CD14-positive monocyte (primary cell): ENCODE results near the gene ARHGEF11. TPM values are rescaled to one million over a fixed set of nuclear protein-coding genes. Genes with fewer than 3 reads are reported as not detected.

ENCODE experiments used
- DNase-seq, 3 donors: peaks; one replicate each; pipeline ENCODE4 v3.0.0-alpha.2; 2011 to 2022
- H2AFZ ChIP-seq: 2 replicates; pipeline ENCODE4 v1.6.0; 2012; ENCODE audit warnings: mild to moderate bottlenecking, low read depth, low read length, inconsistent platforms; ENCODE audit not compliant: insufficient read depth, poor library complexity, severe bottlenecking
- H3K27ac ChIP-seq, 2 donors: 1 replicate in 1 of 2; 2 replicates in 1 of 2; pipeline ENCODE4 v1.5.1; 2012 to 2013; ENCODE audit warnings: low read length in 2 of 2, control low read depth in 1 of 2, inconsistent platforms in 1 of 2, low read depth in 1 of 2, mild to moderate bottlenecking in 1 of 2
- H3K27me3 ChIP-seq, 2 donors: one replicate each; pipeline versions ENCODE4 v1.6.0 to v1.6.1; 2011 to 2013; ENCODE audit warnings: low read length in 2 of 2; ENCODE audit not compliant: control insufficient read depth in 2 of 2, insufficient read depth in 2 of 2
- H3K36me3 ChIP-seq, 2 donors: replicated peaks in 1 of 2; 1 replicate in 1 of 2; 2 replicates in 1 of 2; pipeline versions ENCODE4 v1.5.1 to v1.6.1; 2012 to 2013; ENCODE audit warnings: low read length in 2 of 2, control low read depth in 1 of 2, inconsistent platforms in 1 of 2, mild to moderate bottlenecking in 1 of 2; ENCODE audit not compliant: insufficient read depth in 2 of 2, control insufficient read depth in 1 of 2
- H3K4me1 ChIP-seq, 2 donors: 1 replicate in 1 of 2; 2 replicates in 1 of 2; pipeline versions ENCODE4 v1.5.1 to v1.6.1; 2012 to 2013; ENCODE audit warnings: low read length in 2 of 2, control low read depth in 1 of 2, inconsistent platforms in 1 of 2, mild to moderate bottlenecking in 1 of 2, moderate library complexity in 1 of 2; ENCODE audit not compliant: insufficient read depth in 2 of 2, control insufficient read depth in 1 of 2
- H3K4me2 ChIP-seq: replicated peaks from 2 replicates; pipeline ENCODE3; 2012; ENCODE audit warnings: low read length, moderate library complexity, mild to moderate bottlenecking; ENCODE audit not compliant: poor library complexity, severe bottlenecking; ENCODE audit errors: extremely low read depth
- H3K4me3 ChIP-seq, 3 experiments: fragments of 200-600 bp in 1 of 3; sonication (generic) in 1 of 3; replicated peaks in 1 of 3; 1 replicate in 2 of 3; 2 replicates in 1 of 3; pipeline ENCODE4 v1.5.1; 2011 to 2013; ENCODE audit warnings: low read length in 3 of 3, mild to moderate bottlenecking in 3 of 3, control low read depth in 2 of 3, low read depth in 2 of 3, inconsistent platforms in 1 of 3, moderate library complexity in 1 of 3
- H3K79me2 ChIP-seq: 2 replicates; pipeline ENCODE4 v1.6.0; 2012; ENCODE audit warnings: mild to moderate bottlenecking, control low read depth, inconsistent platforms, low read length, moderate library complexity; ENCODE audit not compliant: insufficient read depth
- H3K9ac ChIP-seq: 2 replicates; pipeline ENCODE4 v1.6.0; 2017; ENCODE audit warnings: low read length, mild to moderate bottlenecking; ENCODE audit not compliant: insufficient read depth, poor library complexity, severe bottlenecking
- H3K9me3 ChIP-seq, 2 donors: replicated peaks in 1 of 2; 1 replicate in 1 of 2; 2 replicates in 1 of 2; pipeline versions ENCODE4 v1.5.1 to v1.6.1; 2012 to 2013; ENCODE audit warnings: low read length in 2 of 2, control low read depth in 1 of 2; ENCODE audit not compliant: control insufficient read depth in 1 of 2, insufficient read depth in 1 of 2
- H4K20me1 ChIP-seq: 2 replicates; pipeline ENCODE4 v1.6.0; 2012; ENCODE audit warnings: mild to moderate bottlenecking, low read length, control low read depth, moderate library complexity; ENCODE audit not compliant: insufficient read depth
- H3K27ac Mint-ChIP-seq, 7 donors: one replicate each; pipeline ENCODE4 v1.8.0; 2020; ENCODE audit warnings: mild to moderate bottlenecking in 7 of 7, mixed read lengths in 7 of 7, moderate library complexity in 6 of 7, inconsistent platforms in 2 of 7
- H3K27me3 Mint-ChIP-seq, 3 donors: one replicate each; pipeline ENCODE4 v1.8.0; 2021 to 2022; ENCODE audit warnings: low read depth in 3 of 3, mild to moderate bottlenecking in 3 of 3, mixed read lengths in 3 of 3, moderate library complexity in 3 of 3, inconsistent platforms in 1 of 3
- H3K36me3 Mint-ChIP-seq, 2 donors: one replicate each; pipeline ENCODE4 v1.8.0; 2020; ENCODE audit warnings: mixed read lengths in 2 of 2, inconsistent platforms in 1 of 2, mild to moderate bottlenecking in 1 of 2
- H3K4me1 Mint-ChIP-seq: one replicate; pipeline ENCODE4 v1.8.0; 2020; ENCODE audit warnings: mild to moderate bottlenecking, mixed read lengths
- H3K4me3 Mint-ChIP-seq, 2 donors: one replicate each; pipeline ENCODE4 v1.8.0; 2020; ENCODE audit warnings: mild to moderate bottlenecking in 2 of 2, mixed read lengths in 2 of 2, moderate library complexity in 1 of 2
- H3K9me3 Mint-ChIP-seq, 7 donors: one replicate each; pipeline ENCODE4 v1.8.0; 2020 to 2022; ENCODE audit warnings: mixed read lengths in 7 of 7, mild to moderate bottlenecking in 6 of 7, moderate library complexity in 6 of 7, inconsistent platforms in 2 of 7
- CTCF ChIP-seq: fragments of 200-600 bp; IDR thresholded peaks from one replicate; pipeline ENCODE4 v1.8.0; 2022; ENCODE audit warnings: antibody characterized with exemption, mild to moderate bottlenecking
- WGBS: methylation state at CpG from one replicate; pipeline ENCODE4 v1.1.5; 2013; ENCODE audit warnings: missing lambda C conversion rate; ENCODE audit not compliant: insufficient coverage; 5-methylcytosine and 5-hydroxymethylcytosine counted together
- intact Hi-C, 2 donors: fragments of 100-400 bp; cut with micrococcal nuclease; formaldehyde crosslinking; loops; one replicate each; pipeline versions ENCODE4 v1.15.0 to v1.15.1; 2023
- polyA plus RNA-seq, 3 donors: library from polyadenylated mRNA; depleted of rRNA in 1 of 3; unstranded in 2 of 3; stranded (reverse) in 1 of 3; fragments of 300-500 nt in 2 of 3; fragments of >200 nt in 1 of 3; fragmentation: Illumina TruSeq in 2 of 3; gene quantifications; 1 replicate in 2 of 3; 2 replicates in 1 of 3; pipeline ENCODE4 v1.2.3, GENCODE V29; 2012 to 2021

The ARHGEF11 gene
- polyA plus RNA-seq, 3 donors: 17.0 to 78.5 (median 17.7) TPM

- H3K27ac Mint-ChIP-seq: peak overlapping the region in 4 of 7 donors; percentile 1 to 72 (median 29)
- no peak overlapping the region for H3K9ac ChIP-seq
These were observed 108.8 kb downstream of the ARHGEF11 start for GRCh38 chr1:156936721-156937220.

GRCh38 chr1:156936191-156936590, 109.4 kb downstream of the ARHGEF11 start:
- H4K20me1 ChIP-seq: peaks cover 12% of the 10 kb centered on the region
- H3K9me3 ChIP-seq: no peaks in the 10 kb centered on the region
- no peak for TF ChIP-seq CTCF
- H3K4me1 ChIP-seq: peaks cover 4 to 10% of the 10 kb centered on the region in 2 donors
- H3K36me3 ChIP-seq: peaks cover 66 to 70% of the 10 kb centered on the region in 2 donors
- H3K27me3 ChIP-seq: no peaks in the 10 kb centered on the region
- Mint-ChIP-seq H3K4me3 (no peak overlapping the region), H3K9me3 (peaks cover 0 to 3% (median 0%) of the 10 kb centered on the region in 7 donors), H3K27me3 (peaks cover 0 to 2% (median 0%) of the 10 kb centered on the region in 3 donors), H3K27ac (peak overlapping the region in 1 of 7 donors; percentile 54), H3K4me1 (peaks cover 11% of the 10 kb centered on the region), H3K36me3 (peaks cover 63 to 69% of the 10 kb centered on the region in 2 donors)
- no peak overlapping the region for H3K27ac ChIP-seq
- DNase-seq: no peak
- no peaks in the 10 kb centered on the region for H3K79me2 ChIP-seq
- no peak overlapping the region for H2AFZ ChIP-seq
- WGBS: 94% methylated on average over 2 of the region's 5 CpGs
- intact Hi-C loops: loop anchor here in 1 of 2 donors (10.0 kb wide), 1 partner anchor 139 kb away; no protein-coding TSS in a partner anchor
- no peak overlapping the region for H3K4me3 ChIP-seq
- no peak overlapping the region for H3K9ac ChIP-seq
- H3K4me2 ChIP-seq: no peak overlapping the region

More at GRCh38 chr1:156936721-156937220, 108.8 kb downstream of the ARHGEF11 start:
- peaks cover 72 to 76% of the 10 kb centered on the region in 2 donors for H3K36me3 ChIP-seq
- peaks cover 69 to 75% of the 10 kb centered on the region in 2 donors for H3K36me3 Mint-ChIP-seq
- no peak overlapping the region for H2AFZ ChIP-seq
- 94% methylated on average over 8 of the region's 10 CpGs for WGBS
- H4K20me1 ChIP-seq: peaks cover 12% of the 10 kb centered on the region
- no peaks in the 10 kb centered on the region for H3K9me3 ChIP-seq
- H3K9me3 Mint-ChIP-seq: peaks cover 0 to 1% (median 0%) of the 10 kb centered on the region in 7 donors
- H3K4me1 ChIP-seq: peaks cover 0 to 4% of the 10 kb centered on the region in 2 donors
- H3K79me2 ChIP-seq: no peaks in the 10 kb centered on the region
- intact Hi-C loops: loop anchor here in 1 of 2 donors (10.0 kb wide), 1 partner anchor 138 kb away; no protein-coding TSS in a partner anchor
- DNase-seq: no peak
- no peak overlapping the region for H3K27ac ChIP-seq
- no peaks in the 10 kb centered on the region for H3K27me3 ChIP-seq
- no peak overlapping the region for H3K4me3 ChIP-seq
- H3K4me2 ChIP-seq: no peak overlapping the region
- no peak for TF ChIP-seq CTCF
- H3K27me3 Mint-ChIP-seq: peaks cover 0 to 2% (median 0%) of the 10 kb centered on the region in 3 donors
- peaks cover 5% of the 10 kb centered on the region for H3K4me1 Mint-ChIP-seq
- no peak overlapping the region for H3K4me3 Mint-ChIP-seq
